Measurements from ENCODE around the gene LRRFIP1.

GRCh38 chr2:237735798-237736197 is 108.4 kb downstream of the LRRFIP1 start:
- TF ChIP-seq CTCF (IDR thresholded peaks at IDR 0.05) (no peak), EZH2 (IDR thresholded peaks at IDR 0.05; ENCODE audit: borderline replicate concordance, insufficient read depth, low read depth, low read length, poor library complexity, severe bottlenecking) (no peak)
